NB4 (cell line): ENCODE results near the gene SYNE1.
A peak's percentile ranks its signal among the peaks of the same experiment; 100 is the strongest.

Source experiments
- DNase-seq: peaks from one replicate; pipeline ENCODE4 v3.0.0; 2010; ENCODE audit warnings: low read depth
- H3K4me3 ChIP-seq: one replicate; pipeline ENCODE4 v1.5.1; 2011; ENCODE audit warnings: mild to moderate bottlenecking, low read depth, low read length, moderate library complexity
- CTCF ChIP-seq: IDR thresholded peaks from one replicate; pipeline ENCODE4 v1.5.1; 2012; ENCODE audit warnings: low read depth, low read length
- MAX ChIP-seq: IDR thresholded peaks from 2 replicates; pipeline ENCODE4 v1.6.1; 2011; ENCODE audit warnings: low read depth, low read length
- MYC ChIP-seq: IDR thresholded peaks from 2 replicates; pipeline ENCODE4 v1.6.1; 2011; ENCODE audit warnings: low read depth, low read length
- POLR2A ChIP-seq: IDR thresholded peaks from 2 replicates; pipeline ENCODE4 v1.6.1; 2011; ENCODE audit warnings: mild to moderate bottlenecking; ENCODE audit not compliant: insufficient read length; ENCODE audit errors: extremely low read depth

SYNE1 gene

GRCh38 chr6:152680151-152680550 is 43.0 kb upstream of the SYNE1 start:
- H3K4me3 ChIP-seq = no peak overlapping the region
- DNase-seq = no peak
- no peak for TF ChIP-seq MYC
- TF ChIP-seq POLR2A = no peak
- no peak for TF ChIP-seq MAX

GRCh38 chr6:152673236-152673635 is 36.1 kb upstream of the SYNE1 start:
- DNase-seq = no peak
- no peak overlapping the region for H3K4me3 ChIP-seq
- TF ChIP-seq CTCF (no peak), MAX (no peak), MYC (no peak), POLR2A (no peak)

- DNase-seq = no peak
- H3K4me3 ChIP-seq = no peak overlapping the region
- no peak for TF ChIP-seq MAX
- no peak for TF ChIP-seq POLR2A
- no peak for TF ChIP-seq MYC
- TF ChIP-seq CTCF = no peak
These were observed 34.0 kb upstream of the SYNE1 start for GRCh38 chr6:152671171-152671570.

DNA sequence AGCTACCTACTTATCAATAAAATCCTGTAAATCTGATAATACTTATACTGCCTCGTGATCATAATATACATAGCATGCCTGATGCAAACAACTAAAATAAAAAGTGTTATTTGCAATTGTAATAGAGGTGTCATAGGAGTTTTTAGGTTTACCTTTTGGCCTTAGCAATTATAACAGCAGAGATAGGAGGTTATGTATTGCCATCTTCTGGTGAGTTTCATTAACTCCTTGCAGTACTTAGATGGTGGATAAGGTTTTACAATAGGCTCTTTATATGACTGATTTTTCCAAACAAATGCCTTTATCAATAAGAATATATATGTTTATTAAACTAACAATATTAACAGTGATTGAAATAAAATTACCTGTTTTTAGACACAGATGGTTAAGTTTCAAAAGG is 32.7 kb upstream of the SYNE1 start:
- no peak overlapping the region for H3K4me3 ChIP-seq
- TF ChIP-seq CTCF (no peak), MYC (no peak), MAX (no peak)
- DNase-seq = peak; percentile 33

- DNase-seq = no peak
- no peak for TF ChIP-seq MYC
- TF ChIP-seq POLR2A = no peak
- TF ChIP-seq MAX = no peak
- TF ChIP-seq CTCF = no peak
These were observed 24.6 kb upstream of the SYNE1 start for GRCh38 chr6:152661776-152662175.

GRCh38 chr6:152651986-152652385 is 14.8 kb upstream of the SYNE1 start:
- DNase-seq = no peak
- no peak for TF ChIP-seq POLR2A
- no peak for TF ChIP-seq MYC
- TF ChIP-seq CTCF = no peak
- TF ChIP-seq MAX = no peak
- no peak overlapping the region for H3K4me3 ChIP-seq

More at GRCh38 chr6:152661776-152662175, 24.6 kb upstream of the SYNE1 start:
- H3K4me3 ChIP-seq = no peak overlapping the region
